Urinary bladder (tissue), 4 donors: Measurements from ENCODE around the gene NAGS. TPM values are rescaled to one million over a fixed set of nuclear protein-coding genes. Genes with fewer than 3 reads are reported as not detected.
A peak's percentile ranks its signal among the peaks of the same experiment; 100 is the strongest.
"Not testable (repeated sequence)": the region's sequence is repeated elsewhere in the genome, so short reads cannot be mapped to it uniquely, and the experiment has no call there.

Experiments
- DNase-seq: peaks from one replicate; pipeline ENCODE4 v3.0.0-alpha.2; 2015; ENCODE audit errors: extremely low spot score
- H3K27ac ChIP-seq: one replicate; pipeline ENCODE4 v1.5.1; 2013; ENCODE audit warnings: low read depth, mild to moderate bottlenecking, moderate library complexity
- H3K36me3 ChIP-seq: one replicate; pipeline ENCODE4 v1.6.1; 2013; ENCODE audit warnings: mild to moderate bottlenecking, moderate library complexity; ENCODE audit not compliant: insufficient read depth
- H3K4me1 ChIP-seq: one replicate; pipeline ENCODE4 v1.6.1; 2013; ENCODE audit warnings: mild to moderate bottlenecking, moderate library complexity; ENCODE audit not compliant: insufficient read depth
- H3K4me3 ChIP-seq: one replicate; pipeline ENCODE4 v1.5.1; 2013; ENCODE audit warnings: low read depth, low read length
- WGBS: extraction: QIAGEN DNeasy Blood & Tissue Kit; methylation state at CpG from one replicate; pipeline ENCODE4 v1.1.7; 2013; 5-methylcytosine and 5-hydroxymethylcytosine counted together
- polyA plus RNA-seq: library from polyadenylated mRNA; stranded (reverse); fragments of 200-250 nt; gene quantifications from one replicate; pipeline ENCODE4 v1.2.3, GENCODE V29; 2013
- total RNA-seq: library from RNA; depleted of rRNA; stranded (reverse); fragments of >200 nt; gene quantifications from one replicate; pipeline ENCODE4 v1.2.3, GENCODE V29; 2014
- donor health status: healthy with polysubstance abuse.
- donor health status: healthy.

The NAGS gene
- total and polyA plus RNA-seq, 2 donors, result 0.90 to 2.1 TPM

GRCh38 chr17:44006598-44007345 is 2.4 kb downstream of the NAGS start:
- WGBS, result under 1% methylated on average over 40 of the region's 40 CpGs
- Histone ChIP-seq H3K4me1 (peaks cover 3% of the 10 kb centered on the region), H3K36me3 (no peaks in the 10 kb centered on the region), H3K4me3 (peak overlapping the region; percentile 51), H3K27ac (no peak overlapping the region)
- DNase-seq, result peak; percentile 87

GRCh38 chr17:44007346-44008204 is 3.2 kb downstream of the NAGS start:
- no peak overlapping the region for H3K27ac ChIP-seq
- H3K4me1 ChIP-seq, result peaks cover 3% of the 10 kb centered on the region
- 4% methylated on average over 37 of the region's 37 CpGs for WGBS
- peak overlapping the region; percentile 51 for H3K4me3 ChIP-seq
- no peaks in the 10 kb centered on the region for H3K36me3 ChIP-seq
- DNase-seq, result no peak

DNA sequence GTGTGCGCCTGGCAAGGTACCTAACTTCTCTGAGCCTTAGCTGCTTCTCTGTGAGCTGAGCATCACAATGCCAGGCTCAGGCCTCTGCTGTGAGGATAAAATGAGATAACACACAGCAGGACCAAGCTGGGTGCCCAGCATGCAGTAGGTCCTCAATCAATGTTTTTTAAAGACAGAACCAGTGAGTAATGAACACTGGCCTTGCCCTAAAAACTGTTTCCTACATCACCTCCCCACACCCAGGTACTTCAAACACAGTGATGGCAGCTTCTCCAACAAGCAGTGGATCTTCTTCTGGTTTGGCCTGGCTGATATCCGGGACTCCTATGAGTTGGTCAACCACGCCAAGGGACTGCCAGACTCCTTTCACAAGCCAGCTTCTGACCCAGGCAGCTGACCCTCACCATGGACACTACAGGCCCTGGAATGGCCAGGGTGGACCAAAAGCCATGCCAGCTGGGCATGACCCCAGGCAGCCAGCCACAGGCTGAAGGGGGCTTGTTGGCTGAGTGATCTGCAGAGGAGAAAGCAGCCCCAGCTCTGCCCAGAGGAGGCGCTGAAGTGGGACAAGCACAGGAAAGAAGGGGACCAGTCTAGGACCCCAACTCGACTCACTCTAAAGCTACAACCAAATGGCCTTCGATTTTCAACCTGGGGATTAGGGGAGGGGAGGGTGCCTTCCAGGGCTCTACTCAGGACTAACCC is 3.9 kb downstream of the NAGS start:
- WGBS, result 72% methylated on average over 6 of the region's 6 CpGs
- H3K36me3 ChIP-seq, result no peaks in the 10 kb centered on the region
- peaks cover 3% of the 10 kb centered on the region for H3K4me1 ChIP-seq
- no peak overlapping the region for H3K27ac ChIP-seq
- no peak for DNase-seq
- H3K4me3 ChIP-seq, result no peak overlapping the region

DNA sequence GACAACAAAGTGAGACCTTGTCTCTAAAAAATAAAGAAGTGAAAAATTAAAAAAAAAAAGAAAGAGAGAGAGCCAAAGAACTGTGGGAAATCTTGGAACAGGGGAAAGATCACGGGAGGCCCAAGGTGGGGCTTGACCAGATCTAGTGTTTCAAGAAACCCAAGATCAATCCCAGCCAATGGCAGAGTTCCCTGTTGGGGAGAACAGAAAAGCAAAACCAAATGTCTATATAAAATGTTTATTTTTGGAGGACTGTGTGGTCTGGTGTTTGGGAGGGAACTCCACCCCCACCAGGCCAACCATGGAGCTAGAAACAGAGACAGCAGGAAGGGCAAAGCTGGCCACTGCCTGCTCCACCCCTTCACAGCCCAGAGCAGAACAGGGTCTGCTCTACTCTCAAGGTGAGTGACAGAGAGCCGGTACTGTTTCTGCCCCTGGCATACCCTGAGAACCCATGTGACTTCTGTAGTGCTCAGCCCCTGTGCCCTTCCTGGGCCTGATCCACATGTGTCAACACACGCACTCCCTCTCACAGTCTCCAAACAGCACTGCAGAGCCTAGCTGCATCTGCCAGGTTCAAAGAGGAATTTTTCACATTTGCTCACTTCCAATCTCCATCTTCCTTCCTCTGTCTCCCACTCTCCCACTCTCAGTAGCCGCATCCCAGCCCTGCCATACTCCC is 6.7 kb downstream of the NAGS start:
- no peak for DNase-seq
- Histone ChIP-seq H3K4me3 (no peak overlapping the region), H3K4me1 (peaks cover 3% of the 10 kb centered on the region), H3K36me3 (no peaks in the 10 kb centered on the region), H3K27ac (no peak overlapping the region)
- WGBS, result 59% methylated on average over 4 of the region's 4 CpGs

DNA sequence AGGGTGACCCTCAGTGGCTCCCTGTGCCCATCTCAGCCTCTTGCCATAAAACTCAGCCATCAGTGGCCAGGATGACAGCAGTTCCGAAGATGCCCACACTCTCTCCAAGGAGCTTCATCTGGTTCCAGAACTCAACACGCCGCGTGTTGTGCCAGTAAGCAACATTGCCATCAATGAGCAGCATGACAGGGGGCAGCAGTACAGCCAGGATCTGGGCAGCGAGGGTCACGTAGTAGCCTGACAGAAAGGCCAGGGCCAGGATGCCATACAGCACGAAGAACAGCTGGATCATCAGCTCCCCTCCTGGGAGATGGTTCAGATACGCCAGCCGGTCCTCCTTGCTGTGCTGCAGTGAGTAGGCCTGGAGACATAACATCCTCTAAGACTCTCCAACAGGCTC is 7.5 kb downstream of the NAGS start:
- Histone ChIP-seq H3K27ac (no peak overlapping the region), H3K4me1 (peaks cover 3% of the 10 kb centered on the region), H3K4me3 (no peak overlapping the region), H3K36me3 (no peaks in the 10 kb centered on the region)
- 88% methylated on average over 9 of the region's 9 CpGs for WGBS
- DNase-seq, result no peak

DNA sequence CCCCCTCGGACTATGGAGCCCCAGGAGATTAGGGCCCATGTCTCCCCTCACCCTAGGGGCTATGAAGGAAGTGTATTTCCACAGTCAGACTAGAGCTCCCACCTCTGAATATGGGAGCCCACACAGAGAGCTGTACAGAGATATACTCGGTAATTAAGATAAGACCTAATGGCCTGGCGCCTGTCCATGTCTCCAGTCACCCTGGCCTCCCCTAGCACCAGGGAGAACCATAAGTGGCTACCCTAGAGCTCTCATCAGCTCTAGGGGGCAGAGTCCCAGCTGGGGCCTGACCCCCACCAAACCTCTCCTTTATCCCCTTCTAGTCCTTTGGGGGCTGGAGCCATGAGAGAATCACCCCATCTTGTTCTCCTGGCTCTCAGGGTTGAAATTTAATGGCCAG is 8.0 kb downstream of the NAGS start:
- no peaks in the 10 kb centered on the region for H3K36me3 ChIP-seq
- H3K4me3 ChIP-seq, result no peak overlapping the region
- DNase-seq, result no peak
- peaks cover 2% of the 10 kb centered on the region for H3K4me1 ChIP-seq
- 74% methylated on average over 3 of the region's 3 CpGs for WGBS
- H3K27ac ChIP-seq, result no peak overlapping the region

DNA sequence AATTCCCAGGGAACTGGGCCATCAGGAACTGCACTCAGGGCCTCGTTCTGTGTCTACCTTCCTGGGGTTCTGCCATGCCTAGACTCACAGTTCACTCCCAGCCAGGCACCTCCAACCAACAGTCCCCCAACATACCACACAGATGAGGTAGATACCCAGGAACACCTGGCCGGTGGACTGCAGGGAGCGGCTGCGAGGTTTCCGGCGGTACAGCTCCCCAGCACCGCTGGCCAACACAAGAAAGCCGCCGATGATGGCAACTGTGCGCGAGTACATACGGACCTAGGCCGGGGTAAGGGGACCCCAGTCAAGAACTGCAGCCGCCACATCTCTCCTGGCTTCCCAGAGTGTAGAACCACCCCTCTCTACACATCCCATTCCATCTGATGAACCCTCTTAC is 8.5 kb downstream of the NAGS start:
- 94% methylated on average over 14 of the region's 14 CpGs for WGBS
- DNase-seq, result no peak
- Histone ChIP-seq H3K36me3 (no peaks in the 10 kb centered on the region), H3K27ac (no peak overlapping the region), H3K4me1 (no peaks in the 10 kb centered on the region), H3K4me3 (no peak overlapping the region)

GRCh38 chr17:44014133-44014436 is 9.7 kb downstream of the NAGS start:
- Histone ChIP-seq H3K4me3 (peak overlapping the region; percentile 67), H3K4me1 (no peaks in the 10 kb centered on the region), H3K36me3 (no peaks in the 10 kb centered on the region), H3K27ac (no peak overlapping the region)
- WGBS, result 7% methylated on average over 12 of the region's 12 CpGs
- DNase-seq, result no peak

- no peaks in the 10 kb centered on the region for H3K36me3 ChIP-seq
- DNase-seq, result peak; percentile 89
- WGBS, result under 1% methylated on average over 43 of the region's 43 CpGs
- H3K27ac ChIP-seq, result no peak within 1 kb of the TSS
- no peaks in the 10 kb centered on the region for H3K4me1 ChIP-seq
- peak within 1 kb of the TSS; percentile 67 for H3K4me3 ChIP-seq
These were observed 10.2 kb downstream of the NAGS start, which contains the start of gene TMEM101 for GRCh38 chr17:44014437-44015172. TMEM101 (minus strand) TSS chr17:44014963; CDS start chr17:44014952, 11 bp downstream.

GRCh38 chr17:44021227-44021626 is 16.8 kb downstream of the NAGS start:
- H3K4me3 ChIP-seq, H3K4me1 ChIP-seq, H3K27ac ChIP-seq, DNase-seq, H3K36me3 ChIP-seq: not testable (repeated sequence)
- 94% methylated on average over 7 of the region's 7 CpGs for WGBS

- Histone ChIP-seq H3K4me3 (no peak overlapping the region), H3K27ac (no peak overlapping the region), H3K36me3 (no peaks in the 10 kb centered on the region), H3K4me1 (no peaks in the 10 kb centered on the region)
- DNase-seq, result no peak
- 96% methylated on average over 2 of the region's 2 CpGs for WGBS
These were observed 17.8 kb downstream of the NAGS start for GRCh38 chr17:44022246-44022645.

- H3K27ac ChIP-seq, result no peak overlapping the region
- no peaks in the 10 kb centered on the region for H3K36me3 ChIP-seq
- H3K4me1 ChIP-seq, result no peaks in the 10 kb centered on the region
- 91% methylated on average over 22 of the region's 22 CpGs for WGBS
- no peak for DNase-seq
- H3K4me3 ChIP-seq, result no peak overlapping the region
These were observed 19.3 kb downstream of the NAGS start for GRCh38 chr17:44023545-44024270.
